AG10803 (cell line): ENCODE results near the gene RNF115.

Experiments
- DNase-seq: peaks from one replicate; pipeline ENCODE4 v3.0.0; 2010; ENCODE audit warnings: low read depth
- H3K4me3 ChIP-seq: 2 replicates; pipeline ENCODE4 v1.5.1; 2011; ENCODE audit warnings: mild to moderate bottlenecking, low read length, control low read depth
- TF ChIP-seq, protein P1 (sequence below): conservative IDR thresholded peaks from 2 replicates; pipeline ENCODE4 v1.5.1; 2011; ENCODE audit warnings: mild to moderate bottlenecking, low read length, control low read depth, inconsistent platforms

RNF115 gene

DNA sequence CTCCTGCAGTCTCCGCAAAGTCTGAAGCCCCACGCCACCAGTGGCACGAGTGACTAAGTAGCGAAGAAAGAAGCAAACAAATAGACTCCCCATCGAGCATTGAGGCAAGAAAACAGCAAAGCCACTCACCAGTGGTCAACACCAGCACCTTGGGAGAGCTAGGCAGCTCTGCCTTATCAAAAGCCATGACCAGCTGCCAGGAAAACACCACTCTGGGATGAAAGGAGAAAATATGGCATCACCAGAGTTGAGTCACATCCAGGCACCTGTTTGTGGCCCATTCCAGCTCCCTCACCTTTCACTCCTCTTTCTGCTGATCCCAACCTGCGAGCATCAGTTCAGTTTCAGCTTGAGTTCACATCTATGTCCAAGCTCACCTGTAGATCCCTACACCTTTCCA, 134.0 kb downstream of the RNF115 start:
- no peak for DNase-seq
- TF ChIP-seq, protein P1, sequence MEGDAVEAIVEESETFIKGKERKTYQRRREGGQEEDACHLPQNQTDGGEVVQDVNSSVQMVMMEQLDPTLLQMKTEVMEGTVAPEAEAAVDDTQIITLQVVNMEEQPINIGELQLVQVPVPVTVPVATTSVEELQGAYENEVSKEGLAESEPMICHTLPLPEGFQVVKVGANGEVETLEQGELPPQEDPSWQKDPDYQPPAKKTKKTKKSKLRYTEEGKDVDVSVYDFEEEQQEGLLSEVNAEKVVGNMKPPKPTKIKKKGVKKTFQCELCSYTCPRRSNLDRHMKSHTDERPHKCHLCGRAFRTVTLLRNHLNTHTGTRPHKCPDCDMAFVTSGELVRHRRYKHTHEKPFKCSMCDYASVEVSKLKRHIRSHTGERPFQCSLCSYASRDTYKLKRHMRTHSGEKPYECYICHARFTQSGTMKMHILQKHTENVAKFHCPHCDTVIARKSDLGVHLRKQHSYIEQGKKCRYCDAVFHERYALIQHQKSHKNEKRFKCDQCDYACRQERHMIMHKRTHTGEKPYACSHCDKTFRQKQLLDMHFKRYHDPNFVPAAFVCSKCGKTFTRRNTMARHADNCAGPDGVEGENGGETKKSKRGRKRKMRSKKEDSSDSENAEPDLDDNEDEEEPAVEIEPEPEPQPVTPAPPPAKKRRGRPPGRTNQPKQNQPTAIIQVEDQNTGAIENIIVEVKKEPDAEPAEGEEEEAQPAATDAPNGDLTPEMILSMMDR: no peak
- H3K4me3 ChIP-seq: no peak overlapping the region

DNA sequence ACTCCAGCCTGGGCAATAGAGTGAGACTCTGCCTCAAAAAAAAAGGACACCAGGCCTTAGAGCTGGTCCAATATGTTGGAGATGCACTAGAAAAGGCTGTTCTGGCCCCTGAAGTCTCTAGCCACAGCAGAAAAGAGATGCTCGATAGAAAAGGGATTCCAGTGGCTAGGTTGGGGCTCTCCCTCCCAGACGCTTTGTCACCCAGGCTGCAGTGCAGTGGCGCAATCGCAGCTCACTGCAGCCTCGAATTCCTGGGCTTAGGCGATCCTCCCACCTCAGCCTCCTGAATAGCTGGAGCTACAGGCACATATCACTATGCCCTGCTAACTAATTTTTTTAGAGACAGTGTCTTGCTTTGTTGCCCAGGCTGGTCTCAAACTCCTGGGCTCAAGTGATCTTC, 135.0 kb downstream of the RNF115 start:
- no peak for DNase-seq
- H3K4me3 ChIP-seq: no peak overlapping the region
- TF ChIP-seq, protein P1: no peak
